ENCODE results near the gene CADPS2. TPM values are rescaled to one million over a fixed set of nuclear protein-coding genes. Genes with fewer than 3 reads are reported as not detected.

The CADPS2 gene
- total and polyA plus RNA-seq, 5 donors from 2014 or later = 0.07 TPM; not detected in 4

- H3K36me3 ChIP-seq (ENCODE audit: control insufficient read depth, insufficient read depth, low read length) = no peaks in the 10 kb centered on the region
- no peak overlapping the region for H3K27ac Mint-ChIP-seq
- no peak overlapping the region for H3K27ac ChIP-seq (ENCODE audit: insufficient read depth, low read length, poor library complexity, severe bottlenecking)
- no peaks in the 10 kb centered on the region for H3K4me1 Mint-ChIP-seq
- no peaks in the 10 kb centered on the region for H3K36me3 Mint-ChIP-seq
- H3K9me3 ChIP-seq (ENCODE audit: control insufficient read depth in 2 of 2, low read length in 2 of 2) = no peaks in the 10 kb centered on the region
- H3K4me1 ChIP-seq (ENCODE audit: control insufficient read depth, insufficient read depth, low read length, poor library complexity, severe bottlenecking) = no peaks in the 10 kb centered on the region
- peaks cover 0 to 6% (median 3%) of the 10 kb centered on the region in 7 donors for H3K9me3 Mint-ChIP-seq
- no peak overlapping the region for H3K4me3 ChIP-seq (ENCODE audit: low read depth, low read length)
- H3K27me3 Mint-ChIP-seq = no peaks in the 10 kb centered on the region
- H3K27me3 ChIP-seq (ENCODE audit: control insufficient read depth, insufficient read depth, low read length) = no peaks in the 10 kb centered on the region
- ATAC-seq (ENCODE audit: low read depth in 2 of 2) (no peak), DNase-seq (no peak)
- H3K4me3 Mint-ChIP-seq = no peak overlapping the region
These were observed 266.6 kb downstream of the CADPS2 start for GRCh38 chr7:122619664-122620063.

GRCh38 chr7:122618585-122619189 is 267.6 kb downstream of the CADPS2 start:
- ATAC-seq (ENCODE audit: low read depth in 2 of 2) (no peak), DNase-seq (no peak)
- no peaks in the 10 kb centered on the region for H3K9me3 ChIP-seq (ENCODE audit: control insufficient read depth in 2 of 2, low read length in 2 of 2)
- Mint-ChIP-seq H3K36me3 (no peaks in the 10 kb centered on the region), H3K4me1 (no peaks in the 10 kb centered on the region), H3K27me3 (no peaks in the 10 kb centered on the region), H3K9me3 (peaks cover 0 to 6% (median 0%) of the 10 kb centered on the region in 7 donors), H3K27ac (no peak overlapping the region), H3K4me3 (no peak overlapping the region)
- H3K27ac ChIP-seq (ENCODE audit: insufficient read depth, low read length, poor library complexity, severe bottlenecking) = no peak overlapping the region
- H3K4me1 ChIP-seq (ENCODE audit: control insufficient read depth, insufficient read depth, low read length, poor library complexity, severe bottlenecking) = no peaks in the 10 kb centered on the region
- no peaks in the 10 kb centered on the region for H3K36me3 ChIP-seq (ENCODE audit: control insufficient read depth, insufficient read depth, low read length)
- no peaks in the 10 kb centered on the region for H3K27me3 ChIP-seq (ENCODE audit: control insufficient read depth, insufficient read depth, low read length)
- no peak overlapping the region for H3K4me3 ChIP-seq (ENCODE audit: low read depth, low read length)

- Histone ChIP-seq H3K27ac (ENCODE audit: insufficient read depth, low read length, poor library complexity, severe bottlenecking) (no peak overlapping the region), H3K4me3 (ENCODE audit: low read depth, low read length) (no peak overlapping the region), H3K4me1 (ENCODE audit: control insufficient read depth, insufficient read depth, low read length, poor library complexity, severe bottlenecking) (no peaks in the 10 kb centered on the region), H3K27me3 (ENCODE audit: control insufficient read depth, insufficient read depth, low read length) (no peaks in the 10 kb centered on the region), H3K9me3 (ENCODE audit: control insufficient read depth in 2 of 2, low read length in 2 of 2) (no peaks in the 10 kb centered on the region), H3K36me3 (ENCODE audit: control insufficient read depth, insufficient read depth, low read length) (no peaks in the 10 kb centered on the region)
- no peak for DNase-seq
- H3K27ac Mint-ChIP-seq = no peak overlapping the region
- H3K9me3 Mint-ChIP-seq = peaks cover 0 to 11% (median 3%) of the 10 kb centered on the region in 7 donors
- H3K27me3 Mint-ChIP-seq = no peaks in the 10 kb centered on the region
- no peaks in the 10 kb centered on the region for H3K36me3 Mint-ChIP-seq
- ATAC-seq (ENCODE audit: low read depth in 2 of 2) = no peak
- no peak overlapping the region for H3K4me3 Mint-ChIP-seq
- no peaks in the 10 kb centered on the region for H3K4me1 Mint-ChIP-seq
These were observed 269.3 kb downstream of the CADPS2 start for GRCh38 chr7:122616951-122617350.

DNA sequence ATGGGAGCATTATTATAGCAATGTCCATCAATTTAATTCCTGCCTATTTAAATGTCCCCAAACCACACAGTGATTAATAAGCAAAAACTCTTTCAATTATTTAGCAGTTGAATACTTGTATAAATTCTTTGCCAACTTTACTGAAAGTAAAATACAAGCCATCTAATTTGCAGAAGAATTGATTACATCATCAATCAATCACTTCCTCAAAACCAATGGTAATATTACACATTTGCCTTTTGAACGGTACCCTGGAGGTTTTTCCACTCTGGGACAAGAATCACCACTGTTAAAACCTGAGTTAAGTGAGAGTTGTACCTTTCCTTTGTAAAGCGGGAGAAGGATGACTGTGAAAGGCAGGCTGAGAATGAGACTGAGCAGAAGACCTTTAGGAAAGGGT is 280.3 kb downstream of the CADPS2 start:
- no peaks in the 10 kb centered on the region for H3K4me1 Mint-ChIP-seq
- no peak overlapping the region for H3K27ac Mint-ChIP-seq
- Histone ChIP-seq H3K4me3 (ENCODE audit: low read depth, low read length) (no peak overlapping the region), H3K27ac (ENCODE audit: insufficient read depth, low read length, poor library complexity, severe bottlenecking) (no peak overlapping the region), H3K4me1 (ENCODE audit: control insufficient read depth, insufficient read depth, low read length, poor library complexity, severe bottlenecking) (no peaks in the 10 kb centered on the region), H3K9me3 (ENCODE audit: control insufficient read depth in 2 of 2, low read length in 2 of 2) (no peaks in the 10 kb centered on the region), H3K36me3 (ENCODE audit: control insufficient read depth, insufficient read depth, low read length) (no peaks in the 10 kb centered on the region), H3K27me3 (ENCODE audit: control insufficient read depth, insufficient read depth, low read length) (no peaks in the 10 kb centered on the region)
- DNase-seq = no peak
- no peak overlapping the region for H3K4me3 Mint-ChIP-seq
- no peaks in the 10 kb centered on the region for H3K27me3 Mint-ChIP-seq
- no peak for ATAC-seq (ENCODE audit: low read depth in 2 of 2)
- H3K36me3 Mint-ChIP-seq = no peaks in the 10 kb centered on the region
- H3K9me3 Mint-ChIP-seq = peaks cover 0 to 6% (median 0%) of the 10 kb centered on the region in 7 donors

GRCh38 chr7:122604251-122604650 is 282.0 kb downstream of the CADPS2 start:
- no peak overlapping the region for H3K4me3 Mint-ChIP-seq
- no peak overlapping the region for H3K27ac ChIP-seq (ENCODE audit: insufficient read depth, low read length, poor library complexity, severe bottlenecking)
- no peaks in the 10 kb centered on the region for H3K27me3 Mint-ChIP-seq
- H3K9me3 Mint-ChIP-seq = peaks cover 0 to 6% (median 0%) of the 10 kb centered on the region in 7 donors
- no peaks in the 10 kb centered on the region for H3K36me3 Mint-ChIP-seq
- H3K27me3 ChIP-seq (ENCODE audit: control insufficient read depth, insufficient read depth, low read length) = no peaks in the 10 kb centered on the region
- H3K27ac Mint-ChIP-seq = no peak overlapping the region
- no peaks in the 10 kb centered on the region for H3K4me1 ChIP-seq (ENCODE audit: control insufficient read depth, insufficient read depth, low read length, poor library complexity, severe bottlenecking)
- no peaks in the 10 kb centered on the region for H3K9me3 ChIP-seq (ENCODE audit: control insufficient read depth in 2 of 2, low read length in 2 of 2)
- ATAC-seq (ENCODE audit: low read depth in 2 of 2) = no peak
- no peak overlapping the region for H3K4me3 ChIP-seq (ENCODE audit: low read depth, low read length)
- H3K36me3 ChIP-seq (ENCODE audit: control insufficient read depth, insufficient read depth, low read length) = no peaks in the 10 kb centered on the region
- H3K4me1 Mint-ChIP-seq = no peaks in the 10 kb centered on the region
- no peak for DNase-seq

DNA sequence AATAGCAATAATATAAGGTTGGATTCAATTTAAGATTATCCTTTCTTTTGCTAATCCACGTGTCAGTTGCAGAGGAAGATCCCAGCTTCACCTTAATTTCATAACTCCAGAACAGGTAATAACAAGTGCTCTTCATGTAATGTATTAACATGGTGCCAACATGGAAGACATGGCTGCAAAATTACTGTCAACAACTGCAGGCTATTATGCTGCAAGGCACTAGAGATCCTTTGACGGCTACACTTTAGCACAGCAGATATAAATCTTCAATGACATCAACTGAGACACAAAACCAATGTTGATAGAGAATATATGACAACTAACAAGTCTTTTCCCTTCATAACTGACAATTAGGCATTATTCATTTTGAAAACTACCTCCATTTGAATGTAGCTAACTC is 283.5 kb downstream of the CADPS2 start:
- Mint-ChIP-seq H3K4me1 (no peaks in the 10 kb centered on the region), H3K27ac (no peak overlapping the region), H3K9me3 (peaks cover 0 to 7% (median 2%) of the 10 kb centered on the region in 7 donors), H3K36me3 (no peaks in the 10 kb centered on the region), H3K27me3 (no peaks in the 10 kb centered on the region), H3K4me3 (no peak overlapping the region)
- H3K4me3 ChIP-seq (ENCODE audit: low read depth, low read length) = no peak overlapping the region
- H3K36me3 ChIP-seq (ENCODE audit: control insufficient read depth, insufficient read depth, low read length) = no peaks in the 10 kb centered on the region
- ATAC-seq (ENCODE audit: low read depth in 2 of 2) (no peak), DNase-seq (no peak)
- no peaks in the 10 kb centered on the region for H3K9me3 ChIP-seq (ENCODE audit: control insufficient read depth in 2 of 2, low read length in 2 of 2)
- no peak overlapping the region for H3K27ac ChIP-seq (ENCODE audit: insufficient read depth, low read length, poor library complexity, severe bottlenecking)
- H3K4me1 ChIP-seq (ENCODE audit: control insufficient read depth, insufficient read depth, low read length, poor library complexity, severe bottlenecking) = no peaks in the 10 kb centered on the region
- H3K27me3 ChIP-seq (ENCODE audit: control insufficient read depth, insufficient read depth, low read length) = no peaks in the 10 kb centered on the region

DNA sequence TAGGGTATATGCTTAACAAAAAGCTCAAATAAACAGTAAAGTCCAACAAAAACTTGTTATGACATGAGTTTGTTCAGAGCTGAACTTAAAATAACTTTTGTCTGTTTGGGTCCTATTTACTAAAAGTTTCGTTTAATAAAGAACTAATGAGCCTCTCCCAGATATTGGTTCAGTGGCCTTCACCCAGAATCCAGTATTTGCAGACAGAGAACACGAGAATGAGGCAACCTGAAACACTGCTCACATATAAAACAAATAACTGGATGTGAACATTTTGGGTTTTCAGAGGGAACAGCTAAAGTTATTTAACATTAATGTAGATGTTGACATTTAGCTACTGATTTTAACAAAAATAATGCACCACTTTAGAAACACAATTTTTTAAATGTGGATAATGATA is 285.6 kb downstream of the CADPS2 start:
- Mint-ChIP-seq H3K4me1 (no peaks in the 10 kb centered on the region), H3K27me3 (no peaks in the 10 kb centered on the region), H3K36me3 (no peaks in the 10 kb centered on the region), H3K4me3 (no peak overlapping the region), H3K27ac (no peak overlapping the region), H3K9me3 (peaks cover 0 to 7% (median 2%) of the 10 kb centered on the region in 7 donors)
- DNase-seq (no peak), ATAC-seq (ENCODE audit: low read depth in 2 of 2) (no peak)
- no peak overlapping the region for H3K27ac ChIP-seq (ENCODE audit: insufficient read depth, low read length, poor library complexity, severe bottlenecking)
- H3K4me3 ChIP-seq (ENCODE audit: low read depth, low read length) = no peak overlapping the region
- no peaks in the 10 kb centered on the region for H3K36me3 ChIP-seq (ENCODE audit: control insufficient read depth, insufficient read depth, low read length)
- H3K9me3 ChIP-seq (ENCODE audit: control insufficient read depth in 2 of 2, low read length in 2 of 2) = no peaks in the 10 kb centered on the region
- no peaks in the 10 kb centered on the region for H3K27me3 ChIP-seq (ENCODE audit: control insufficient read depth, insufficient read depth, low read length)
- no peaks in the 10 kb centered on the region for H3K4me1 ChIP-seq (ENCODE audit: control insufficient read depth, insufficient read depth, low read length, poor library complexity, severe bottlenecking)

GRCh38 chr7:122600042-122600441 is 286.2 kb downstream of the CADPS2 start:
- no peak overlapping the region for H3K4me3 Mint-ChIP-seq
- H3K4me3 ChIP-seq (ENCODE audit: low read depth, low read length) = no peak overlapping the region
- no peaks in the 10 kb centered on the region for H3K36me3 ChIP-seq (ENCODE audit: control insufficient read depth, insufficient read depth, low read length)
- H3K9me3 Mint-ChIP-seq = peaks cover 0 to 7% (median 2%) of the 10 kb centered on the region in 7 donors
- no peak overlapping the region for H3K27ac ChIP-seq (ENCODE audit: insufficient read depth, low read length, poor library complexity, severe bottlenecking)
- DNase-seq (no peak), ATAC-seq (ENCODE audit: low read depth in 2 of 2) (no peak)
- H3K9me3 ChIP-seq (ENCODE audit: control insufficient read depth in 2 of 2, low read length in 2 of 2) = no peaks in the 10 kb centered on the region
- no peaks in the 10 kb centered on the region for H3K27me3 ChIP-seq (ENCODE audit: control insufficient read depth, insufficient read depth, low read length)
- no peaks in the 10 kb centered on the region for H3K36me3 Mint-ChIP-seq
- H3K4me1 ChIP-seq (ENCODE audit: control insufficient read depth, insufficient read depth, low read length, poor library complexity, severe bottlenecking) = no peaks in the 10 kb centered on the region
- H3K4me1 Mint-ChIP-seq = no peaks in the 10 kb centered on the region
- H3K27me3 Mint-ChIP-seq = no peaks in the 10 kb centered on the region
- H3K27ac Mint-ChIP-seq = no peak overlapping the region

All from CD4-positive, CD25-positive, alpha-beta regulatory T cell (primary cell).